GM12873 (cell line): Measurements from ENCODE around the gene IFT27.

Experiments
- CTCF ChIP-seq: IDR thresholded peaks from 2 replicates; pipeline ENCODE4 v1.5.1; 2012; ENCODE audit warnings: low read depth, mild to moderate bottlenecking, moderate library complexity, low read length, control low read depth; ENCODE audit not compliant: insufficient read depth; ENCODE audit errors: missing control alignments

IFT27 gene

GRCh38 chr22:36816636-36817524, 41.0 kb upstream of the IFT27 start, which contains the start of gene PVALB:
PVALB (minus strand) TSS chr22:36817035; CDS start chr22:36817005, 30 bp downstream.
- no peak for TF ChIP-seq CTCF

- TF ChIP-seq CTCF = no peak
These were observed 40.4 kb upstream of the IFT27 start for GRCh38 chr22:36816339-36816635.

DNA sequence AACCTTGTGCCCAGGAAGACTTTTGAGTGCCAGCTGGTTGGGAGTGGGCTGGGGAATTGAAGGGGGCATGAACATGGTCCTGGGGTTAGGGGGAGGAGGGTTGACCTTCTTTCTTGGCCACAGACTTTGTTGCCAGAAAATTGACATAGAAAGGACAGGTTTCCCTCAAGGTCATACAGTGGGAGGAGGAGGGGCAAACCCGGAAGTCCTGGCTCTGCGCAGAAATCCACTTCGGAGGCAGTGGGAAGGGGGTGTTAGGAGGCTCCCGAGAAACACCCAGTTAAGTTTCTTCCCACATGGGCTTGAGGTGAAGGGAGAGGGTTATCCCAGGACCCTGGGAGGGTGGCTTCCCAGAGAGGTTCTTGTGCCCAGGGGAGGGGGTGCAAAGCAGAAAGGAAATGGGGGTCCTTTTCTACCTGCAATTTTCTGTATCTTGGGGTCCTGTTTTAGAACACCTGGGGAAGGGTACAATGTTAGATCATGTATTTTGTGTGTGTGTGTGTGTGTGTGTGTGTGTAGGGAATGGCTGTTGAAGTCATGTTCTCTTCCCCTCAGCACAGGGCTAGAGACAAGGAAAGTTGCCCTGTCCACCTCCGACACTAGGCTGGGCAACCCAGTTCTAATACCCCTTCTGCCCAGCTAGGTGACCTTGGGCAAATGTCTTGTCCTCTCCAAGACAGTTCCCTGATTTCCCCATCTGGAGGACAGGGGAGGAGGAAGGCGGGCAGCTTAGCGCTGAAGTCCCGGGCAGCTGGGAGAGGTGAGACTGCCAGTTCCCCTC, 39.8 kb upstream of the IFT27 start:
- TF ChIP-seq CTCF = no peak

GRCh38 chr22:36814801-36815200, 38.9 kb upstream of the IFT27 start:
- no peak for TF ChIP-seq CTCF

GRCh38 chr22:36811094-36811800, 35.3 kb upstream of the IFT27 start:
- TF ChIP-seq CTCF = no peak

GRCh38 chr22:36809351-36809750, 33.4 kb upstream of the IFT27 start:
- no peak for TF ChIP-seq CTCF
